Heart left ventricle (tissue), 13 donors: ENCODE measurements around the gene ATP2B2.

Experiments
- CTCF ChIP-seq, 12 donors: fragments of 200-600 bp; sonication (generic) in 4 of 12; IDR thresholded peaks; one replicate each; pipeline versions ENCODE4 v1.5.0 to v1.8.0; 2018 to 2022; ENCODE audit warnings: antibody characterized with exemption in 12 of 12, mild to moderate bottlenecking in 5 of 12
- POLR2A ChIP-seq, 2 donors: fragments of 450-650 bp; IDR thresholded peaks; one replicate each; pipeline ENCODE4 v1.6.1; 2017; ENCODE audit warnings: antibody characterized with exemption in 2 of 2, mild to moderate bottlenecking in 2 of 2, moderate library complexity in 2 of 2
- donor health status: ischemic (EF 13 %, LVEDD 7.1; RV severe dilation, severe dysfunction).
- donor health status: DM: no; HTN: yes; CAD: no.
- donor health status: DM: no; HTN: no; CAD: no.
- donor health status: ischemic (EF 25% LVEDD 6.9; RV normal size, moderate dysfunction).
- donor health status: ischemic (EF 25% LVEDD 5.7; RV mildly dilated, moderate dysfunction).
- donor health status: ischemic (EF 35%, LVEDD 5.7; RV mildly dilated, moderate dysfunction).
- donor health status: nonischemic (EF 11% LVEDD 7.7; RV severe dilation, severe dysfunction).
- donor health status: DM: yes; HTN: yes; CAD: no.
- donor health status: PGD.
- donor health status: ischemic (EF 29% LVEDD 5.4; RV normal size, mild dysfunction).
- donor health status: nonischemic (EF 23%, LVEDD 6.1; RV moderate dilation, normal function).

GRCh38 chr3:10485806-10486205, 19.6 kb downstream of the ATP2B2 start:
- TF ChIP-seq CTCF (IDR thresholded peaks at IDR 0.05) (no peak), POLR2A (IDR thresholded peaks at IDR 0.05) (no peak)
